Memory B cell (primary cell): ENCODE results near the gene PIGN.

Source experiments
- ATAC-seq: fragments of 150-1000 bp; cut with Tn5 transposase; 2 replicates; pipeline ENCODE4 v1.10.0; 2021; ENCODE audit warnings: low read depth, mild to moderate bottlenecking, moderate library complexity
- DNase-seq, 2 donors: peaks; one replicate each; pipeline ENCODE4 v3.0.0; 2022; ENCODE audit warnings: low spot score in 2 of 2
- H3K27ac Mint-ChIP-seq: one replicate; pipeline ENCODE4 v1.8.0; 2022; ENCODE audit warnings: mild to moderate bottlenecking, moderate library complexity, mixed read lengths
- H3K27me3 Mint-ChIP-seq: one replicate; pipeline ENCODE4 v1.8.0; 2022; ENCODE audit warnings: mixed read lengths
- H3K36me3 Mint-ChIP-seq: one replicate; pipeline ENCODE4 v1.8.0; 2022; ENCODE audit warnings: mild to moderate bottlenecking, mixed read lengths
- H3K4me1 Mint-ChIP-seq: one replicate; pipeline ENCODE4 v1.8.0; 2022; ENCODE audit warnings: mixed read lengths
- H3K4me3 Mint-ChIP-seq: one replicate; pipeline ENCODE4 v1.8.0; 2022; ENCODE audit warnings: mild to moderate bottlenecking, moderate library complexity, mixed read lengths
- H3K9me3 Mint-ChIP-seq: one replicate; pipeline ENCODE4 v1.8.0; 2022; ENCODE audit warnings: mixed read lengths

Gene PIGN

DNA sequence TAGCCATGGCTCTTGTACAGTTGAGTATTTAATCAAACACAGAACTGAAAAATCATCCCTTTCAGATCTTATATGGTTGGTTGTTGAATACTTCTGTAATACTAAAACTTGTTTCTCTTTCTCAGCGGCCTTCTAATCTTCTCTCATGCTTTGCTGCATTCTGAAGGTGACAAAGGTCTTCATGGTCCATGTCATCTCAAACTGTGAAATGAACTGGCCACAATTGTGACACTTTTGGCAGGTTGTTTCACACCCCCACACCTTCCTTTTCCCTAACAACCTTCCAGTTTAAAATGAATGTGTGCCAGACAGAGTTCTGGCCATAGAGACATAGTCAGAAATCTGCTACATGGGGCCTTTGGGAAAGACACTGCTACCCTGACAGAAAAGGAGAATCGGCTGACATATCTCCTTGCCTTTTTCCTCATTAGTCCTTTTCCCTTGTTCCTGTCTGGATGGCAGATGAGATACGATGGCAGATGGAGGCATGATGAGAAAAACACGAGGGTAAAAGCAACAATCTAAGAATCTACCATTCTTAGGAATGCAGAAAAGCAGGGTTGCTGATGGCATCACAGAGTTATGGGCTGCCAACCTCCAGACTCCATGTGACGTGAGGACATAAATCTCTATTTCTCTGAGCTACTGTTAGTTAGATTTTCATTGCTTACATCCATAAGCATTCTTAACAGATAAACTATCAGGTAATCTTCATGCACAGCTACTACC lies 106.5 kb downstream of the PIGN start:
- no peak for ATAC-seq
- DNase-seq = no peak
- Mint-ChIP-seq H3K9me3 (no peaks in the 10 kb centered on the region), H3K27me3 (no peaks in the 10 kb centered on the region), H3K36me3 (peaks cover 6% of the 10 kb centered on the region), H3K27ac (no peak overlapping the region), H3K4me1 (no peaks in the 10 kb centered on the region), H3K4me3 (no peak overlapping the region)

DNA sequence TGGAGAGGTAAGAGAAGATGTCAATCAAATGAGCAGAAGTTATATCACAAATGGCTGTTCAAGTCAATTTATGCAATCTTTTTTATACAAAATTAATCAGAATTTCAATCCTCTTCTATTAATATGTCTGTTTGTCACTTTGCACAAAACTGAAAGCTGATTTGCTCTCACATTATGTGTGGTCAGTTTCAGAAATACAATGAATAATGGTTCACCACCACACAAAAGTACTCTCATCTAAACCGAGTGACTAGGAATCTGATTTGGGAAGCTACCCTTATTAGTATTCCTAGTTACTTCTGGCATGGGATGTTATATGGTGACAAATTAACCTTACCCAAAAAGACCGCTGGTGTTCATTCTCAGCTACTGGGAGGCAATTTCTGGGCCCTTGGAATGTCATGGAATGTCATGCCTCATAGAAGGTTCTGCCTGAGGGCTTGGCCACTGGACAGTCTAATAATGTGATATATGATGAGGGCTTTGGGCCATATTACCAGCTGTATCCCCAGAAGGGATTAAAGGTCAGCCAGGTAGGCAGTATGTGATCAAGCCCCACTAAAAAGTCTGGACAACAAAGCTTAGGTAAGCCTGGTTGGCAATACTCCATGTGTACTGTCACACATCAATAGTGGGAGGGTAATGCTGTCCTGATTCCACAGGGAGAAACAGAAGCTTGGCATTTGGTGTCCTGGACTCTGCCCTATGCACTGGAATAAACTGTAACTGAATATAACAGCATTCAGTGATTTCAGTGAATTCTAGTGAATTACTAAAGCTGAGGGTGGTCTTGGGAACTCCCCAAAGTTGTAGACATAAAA lies 113.2 kb downstream of the PIGN start:
- DNase-seq = no peak
- Mint-ChIP-seq H3K4me1 (no peaks in the 10 kb centered on the region), H3K36me3 (peaks cover 15% of the 10 kb centered on the region), H3K4me3 (no peak overlapping the region), H3K27ac (no peak overlapping the region), H3K9me3 (peaks cover 1% of the 10 kb centered on the region), H3K27me3 (no peaks in the 10 kb centered on the region)
- ATAC-seq = no peak

DNA sequence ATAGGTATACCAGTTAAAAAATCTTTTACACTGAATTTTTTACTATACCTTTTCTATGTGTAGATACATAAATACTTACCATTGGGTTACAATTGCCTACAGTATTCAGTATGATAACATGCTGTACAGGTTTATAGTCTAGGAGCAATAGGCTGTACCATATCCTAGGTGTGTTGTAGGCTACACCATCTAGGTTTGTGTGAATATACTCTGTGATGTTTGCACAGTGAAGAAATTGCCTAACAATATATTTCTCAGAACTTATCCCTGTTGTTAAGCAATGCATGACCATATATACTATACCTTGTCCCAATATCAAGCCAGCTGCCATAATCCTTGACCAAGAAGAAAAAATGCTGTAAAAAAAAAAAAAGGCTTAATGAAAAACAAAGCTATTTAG lies 114.5 kb downstream of the PIGN start:
- H3K27me3 Mint-ChIP-seq = no peaks in the 10 kb centered on the region
- ATAC-seq = no peak
- peaks cover 20% of the 10 kb centered on the region for H3K36me3 Mint-ChIP-seq

DNA sequence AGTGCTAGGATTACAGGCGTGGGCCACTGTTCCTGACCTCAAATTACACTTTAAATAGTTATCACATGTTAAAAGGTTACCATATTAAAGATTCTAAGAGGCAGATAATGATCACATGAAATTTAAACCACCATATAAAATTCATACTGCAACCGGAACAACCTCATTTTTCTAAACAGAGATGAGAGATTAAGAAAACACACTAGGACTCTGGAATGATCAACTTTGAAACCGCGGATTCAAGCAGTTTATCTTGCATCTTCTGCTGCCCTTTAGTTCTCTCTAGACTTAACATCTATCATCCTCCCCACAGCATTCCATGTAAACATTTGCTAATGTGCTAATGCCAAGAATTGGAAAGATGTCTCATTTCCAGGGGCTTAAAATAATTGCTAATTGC lies 115.8 kb downstream of the PIGN start:
- Mint-ChIP-seq H3K27me3 (no peaks in the 10 kb centered on the region), H3K4me3 (no peak overlapping the region), H3K27ac (no peak overlapping the region), H3K4me1 (no peaks in the 10 kb centered on the region), H3K9me3 (peaks cover 3% of the 10 kb centered on the region), H3K36me3 (peaks cover 24% of the 10 kb centered on the region)
- ATAC-seq (no peak), DNase-seq (no peak)

More for the DNA sequence above, 114.5 kb downstream of the PIGN start:
- H3K27ac Mint-ChIP-seq = no peak overlapping the region
- no peak for DNase-seq
- H3K4me3 Mint-ChIP-seq = no peak overlapping the region
- peaks cover 3% of the 10 kb centered on the region for H3K9me3 Mint-ChIP-seq
- H3K4me1 Mint-ChIP-seq = no peaks in the 10 kb centered on the region

DNA sequence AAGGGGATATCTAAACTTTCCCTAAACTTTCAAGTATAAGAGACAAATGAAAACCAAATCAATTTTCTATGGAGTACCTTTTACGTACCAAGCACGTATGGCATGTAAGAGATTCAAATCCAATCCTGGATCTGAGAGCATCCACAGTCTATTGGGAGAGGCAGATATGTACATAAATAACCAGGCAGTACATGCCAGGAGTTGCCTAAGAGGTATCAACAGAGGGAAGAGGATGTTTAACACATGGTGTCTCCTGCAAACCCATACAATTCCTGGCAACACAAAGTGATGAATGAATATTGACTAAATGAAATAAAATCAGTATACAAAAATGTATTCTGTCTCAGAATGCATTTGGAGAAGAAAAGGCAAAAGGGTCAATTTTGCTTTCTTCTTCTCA lies 116.6 kb downstream of the PIGN start:
- peaks cover 24% of the 10 kb centered on the region for H3K36me3 Mint-ChIP-seq
- H3K27ac Mint-ChIP-seq = no peak overlapping the region
- no peak overlapping the region for H3K4me3 Mint-ChIP-seq
- DNase-seq (no peak), ATAC-seq (no peak)
- no peaks in the 10 kb centered on the region for H3K27me3 Mint-ChIP-seq
- H3K9me3 Mint-ChIP-seq = peaks cover 3% of the 10 kb centered on the region
- no peaks in the 10 kb centered on the region for H3K4me1 Mint-ChIP-seq

DNA sequence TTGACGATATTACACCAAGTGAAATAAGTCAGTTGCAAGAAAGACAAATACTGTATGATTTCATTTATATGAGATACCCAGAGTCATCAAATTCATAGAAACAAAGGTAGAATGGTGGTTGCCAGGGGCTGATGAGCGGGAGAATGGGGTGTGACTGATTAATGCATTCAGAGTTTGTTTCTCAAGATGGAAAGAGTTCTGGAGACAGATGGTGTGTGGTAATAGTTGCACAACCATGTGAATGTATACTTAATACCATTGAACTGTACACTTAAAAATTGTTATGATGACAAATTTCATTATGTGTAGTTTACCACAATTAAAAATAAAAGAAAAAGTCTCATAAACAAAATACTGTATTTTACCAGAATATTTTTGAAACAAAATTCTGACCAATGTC lies 117.3 kb downstream of the PIGN start:
- H3K4me3 Mint-ChIP-seq = no peak overlapping the region
- H3K27ac Mint-ChIP-seq = no peak overlapping the region
- H3K36me3 Mint-ChIP-seq = peaks cover 29% of the 10 kb centered on the region

DNA sequence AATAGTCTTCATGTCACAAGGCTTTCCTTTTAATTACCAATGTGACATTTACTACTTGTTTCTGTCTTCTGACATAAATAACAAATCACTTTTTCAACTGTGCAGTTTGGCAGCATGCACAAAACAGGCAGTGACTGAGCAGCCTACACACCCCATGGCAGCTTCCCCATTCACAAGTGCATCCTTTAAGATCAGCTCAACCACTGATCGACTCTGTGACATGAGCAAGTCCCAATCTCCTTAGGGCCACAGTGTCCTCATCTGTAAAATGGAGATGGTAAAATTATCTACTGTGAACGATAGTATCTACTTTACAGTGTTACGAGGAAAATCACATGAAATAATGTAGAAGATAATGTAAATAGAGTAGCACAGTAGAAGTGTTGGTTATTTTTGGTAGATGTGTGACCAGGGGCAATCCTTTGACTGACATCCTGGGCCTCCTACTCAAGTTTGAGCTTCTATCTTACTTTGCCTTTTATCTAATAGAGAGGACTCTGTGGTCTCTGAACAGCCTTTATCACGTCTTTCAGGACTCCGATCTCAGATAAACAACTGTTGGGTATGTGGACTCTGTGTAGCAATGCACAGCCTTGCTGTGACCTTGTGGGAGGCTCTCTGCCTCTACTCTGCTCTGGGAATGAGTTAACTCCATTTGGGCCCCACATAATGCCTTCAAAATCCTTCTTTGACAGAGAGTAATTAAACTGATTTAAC lies 120.6 kb downstream of the PIGN start:
- H3K9me3 Mint-ChIP-seq = peaks cover 6% of the 10 kb centered on the region
- H3K27ac Mint-ChIP-seq = no peak overlapping the region
- H3K4me1 Mint-ChIP-seq = no peaks in the 10 kb centered on the region
- peaks cover 34% of the 10 kb centered on the region for H3K36me3 Mint-ChIP-seq
- no peak overlapping the region for H3K4me3 Mint-ChIP-seq
- DNase-seq (no peak), ATAC-seq (no peak)
- H3K27me3 Mint-ChIP-seq = no peaks in the 10 kb centered on the region

More for the DNA sequence above, 117.3 kb downstream of the PIGN start:
- peaks cover 6% of the 10 kb centered on the region for H3K9me3 Mint-ChIP-seq
- H3K4me1 Mint-ChIP-seq = no peaks in the 10 kb centered on the region
- no peaks in the 10 kb centered on the region for H3K27me3 Mint-ChIP-seq
- ATAC-seq = no peak
- no peak for DNase-seq

DNA sequence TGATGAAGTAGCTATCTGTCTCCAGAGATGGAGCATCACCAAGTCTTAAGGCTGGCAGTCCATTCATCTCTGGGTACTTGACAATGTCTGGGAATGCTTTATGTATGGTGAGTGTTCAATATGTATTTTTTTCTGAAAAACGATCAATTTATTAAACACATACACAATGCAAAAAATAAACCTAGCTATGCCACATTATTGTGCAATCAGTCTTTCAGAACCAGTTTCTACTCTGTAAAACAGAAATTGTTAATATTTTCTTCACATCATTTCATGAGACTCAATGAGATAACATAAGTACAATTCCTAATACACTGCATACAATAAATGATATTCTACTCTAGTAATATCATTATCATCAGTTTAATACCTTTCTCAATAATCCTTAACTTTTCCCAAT lies 122.5 kb downstream of the PIGN start:
- peaks cover 37% of the 10 kb centered on the region for H3K36me3 Mint-ChIP-seq
- H3K27ac Mint-ChIP-seq = no peak overlapping the region
- ATAC-seq (no peak), DNase-seq (no peak)
- H3K4me1 Mint-ChIP-seq = no peaks in the 10 kb centered on the region
- H3K9me3 Mint-ChIP-seq = peaks cover 6% of the 10 kb centered on the region
- H3K27me3 Mint-ChIP-seq = no peaks in the 10 kb centered on the region
- H3K4me3 Mint-ChIP-seq = no peak overlapping the region

DNA sequence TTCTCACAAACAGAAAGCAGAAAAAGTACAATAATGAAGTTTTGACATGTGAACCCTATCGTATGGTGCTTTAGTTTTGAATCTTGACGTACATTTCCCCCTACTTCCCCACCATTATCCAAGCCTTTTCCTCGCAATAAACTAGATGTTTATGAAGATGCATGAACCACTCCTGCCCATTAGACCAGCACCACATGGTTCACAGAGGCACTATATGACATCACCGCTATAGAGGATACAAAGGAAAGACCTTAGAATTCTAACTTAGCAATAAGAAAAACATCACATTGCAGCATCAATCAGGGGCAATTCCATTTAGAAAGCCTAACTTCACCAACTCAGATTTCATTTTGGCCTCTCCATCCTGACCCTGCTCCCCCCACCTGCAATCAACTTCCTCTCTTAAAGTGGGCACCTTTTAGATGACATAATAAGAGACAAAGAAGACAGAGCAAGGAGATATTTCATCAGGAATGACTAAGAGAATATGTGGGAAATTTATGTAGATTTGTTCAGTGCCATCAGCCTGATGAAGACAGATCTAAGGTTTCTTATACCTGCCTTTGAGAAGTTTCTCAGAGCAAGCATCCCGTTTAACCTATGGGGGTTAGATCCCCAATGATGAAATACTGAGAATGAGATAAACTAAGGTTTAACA lies 124.9 kb downstream of the PIGN start:
- Mint-ChIP-seq H3K4me3 (no peak overlapping the region), H3K9me3 (peaks cover 10% of the 10 kb centered on the region), H3K27me3 (no peaks in the 10 kb centered on the region), H3K27ac (no peak overlapping the region), H3K36me3 (peaks cover 42% of the 10 kb centered on the region), H3K4me1 (no peaks in the 10 kb centered on the region)
- ATAC-seq (no peak), DNase-seq (no peak)

DNA sequence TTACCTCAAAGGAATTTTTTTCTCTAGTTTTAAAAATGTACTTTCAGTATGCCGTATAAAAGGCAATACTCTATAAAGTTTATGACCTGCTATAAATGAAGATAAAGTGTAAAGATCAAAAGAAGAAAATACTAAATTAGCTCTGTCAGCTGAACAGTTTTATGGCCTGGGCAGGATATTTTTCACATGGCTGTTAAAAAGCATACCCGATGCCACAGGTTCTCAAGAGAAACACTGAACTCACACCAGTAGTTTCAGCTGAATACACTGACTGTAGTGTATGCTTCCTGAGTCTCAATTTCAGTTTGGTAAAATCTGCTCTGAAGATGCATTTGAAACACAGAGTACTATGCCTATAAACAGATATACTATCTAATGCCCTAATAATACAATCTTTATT lies 126.0 kb downstream of the PIGN start:
- Mint-ChIP-seq H3K36me3 (peaks cover 43% of the 10 kb centered on the region), H3K9me3 (peaks cover 10% of the 10 kb centered on the region), H3K4me1 (no peaks in the 10 kb centered on the region), H3K4me3 (no peak overlapping the region), H3K27me3 (no peaks in the 10 kb centered on the region), H3K27ac (no peak overlapping the region)
- DNase-seq (no peak), ATAC-seq (no peak)

DNA sequence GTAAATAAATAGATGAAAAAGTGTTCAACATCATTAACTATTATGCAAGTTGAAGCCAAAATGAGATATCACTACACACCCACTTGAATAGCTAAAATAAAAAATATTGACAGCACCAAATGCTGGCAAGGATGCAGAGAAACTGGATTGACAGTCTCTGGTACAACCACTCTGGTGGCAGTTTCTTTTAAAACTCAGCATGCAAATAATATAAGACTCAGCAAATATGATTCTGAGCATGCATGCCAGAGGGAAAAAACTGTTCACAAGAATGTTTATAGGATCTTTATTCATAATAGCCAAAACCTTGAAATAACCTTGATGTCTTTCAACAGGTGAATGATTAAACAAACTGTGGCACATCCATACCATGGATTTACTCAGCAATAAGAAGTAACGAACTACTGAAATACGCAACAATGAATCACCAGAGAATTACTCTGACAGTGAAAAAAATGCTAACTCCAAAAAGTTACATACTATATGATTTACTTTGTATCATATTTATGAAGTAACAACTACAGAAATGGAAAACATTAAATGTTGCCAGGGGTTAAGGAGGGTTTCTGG lies 131.8 kb downstream of the PIGN start:
- H3K36me3 Mint-ChIP-seq = peaks cover 38% of the 10 kb centered on the region
- H3K4me3 Mint-ChIP-seq = no peak overlapping the region
- DNase-seq (no peak), ATAC-seq (no peak)
- H3K9me3 Mint-ChIP-seq = peaks cover 9% of the 10 kb centered on the region
- no peaks in the 10 kb centered on the region for H3K27me3 Mint-ChIP-seq
- H3K27ac Mint-ChIP-seq = no peak overlapping the region
- no peaks in the 10 kb centered on the region for H3K4me1 Mint-ChIP-seq

DNA sequence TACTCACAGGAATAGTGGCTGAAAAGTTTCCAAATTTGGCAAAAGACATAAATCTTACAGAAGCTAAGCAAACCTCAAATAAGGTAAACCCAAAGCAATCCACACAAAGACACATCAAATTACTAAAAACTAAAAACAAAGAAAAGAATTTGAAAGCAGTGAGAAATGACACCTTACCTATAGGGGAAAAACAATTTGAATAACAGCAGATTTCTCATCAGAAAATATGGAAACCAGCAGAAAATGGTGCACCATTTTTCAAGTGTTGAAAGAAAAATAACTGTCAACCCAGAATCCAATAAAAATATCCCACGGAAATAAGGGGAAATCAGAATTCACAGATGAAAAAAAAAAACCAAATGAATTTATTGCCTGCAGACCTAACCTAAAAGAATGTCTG lies 138.6 kb downstream of the PIGN start:
- no peaks in the 10 kb centered on the region for H3K4me1 Mint-ChIP-seq
- ATAC-seq (no peak), DNase-seq (no peak)
- H3K27me3 Mint-ChIP-seq = no peaks in the 10 kb centered on the region
- no peak overlapping the region for H3K27ac Mint-ChIP-seq
- H3K4me3 Mint-ChIP-seq = no peak overlapping the region
- H3K36me3 Mint-ChIP-seq = peaks cover 27% of the 10 kb centered on the region
- H3K9me3 Mint-ChIP-seq = peaks cover 6% of the 10 kb centered on the region

DNA sequence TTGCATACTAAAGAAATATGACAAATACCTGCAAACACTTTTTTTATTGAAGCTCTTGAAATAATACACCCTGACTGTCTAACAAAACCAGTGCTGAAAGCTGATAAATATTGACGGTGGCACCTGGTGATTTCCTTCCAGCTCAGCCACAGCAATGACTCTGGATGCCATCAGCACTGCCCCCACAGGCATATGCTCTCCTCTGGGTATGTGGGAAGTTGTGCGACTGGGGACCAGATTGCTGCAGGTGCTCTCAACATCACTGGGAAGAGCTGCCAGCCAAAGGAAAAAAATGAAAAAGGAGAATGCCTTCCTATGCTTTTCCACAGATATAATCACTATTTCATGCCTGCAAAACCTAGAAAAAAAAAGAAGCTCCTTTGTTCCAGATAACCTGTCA lies 141.5 kb downstream of the PIGN start:
- ATAC-seq (no peak), DNase-seq (no peak)
- Mint-ChIP-seq H3K27me3 (no peaks in the 10 kb centered on the region), H3K4me1 (no peaks in the 10 kb centered on the region), H3K4me3 (no peak overlapping the region), H3K36me3 (peaks cover 25% of the 10 kb centered on the region), H3K9me3 (peaks cover 4% of the 10 kb centered on the region), H3K27ac (no peak overlapping the region)
